GM12891 (cell line): ENCODE data around the gene CYP2W1.

Source experiments
- PAX5 ChIP-seq: IDR thresholded peaks from 2 replicates; pipeline ENCODE4 v1.6.1; 2011; ENCODE audit warnings: low read length, moderate library complexity, mild to moderate bottlenecking; ENCODE audit not compliant: insufficient read depth, severe bottlenecking
- POLR2A ChIP-seq: IDR thresholded peaks from 2 replicates; pipeline ENCODE4 v1.6.1; 2011; ENCODE audit warnings: low read depth, low read length, control low read depth
- POLR2AphosphoS5 ChIP-seq: IDR thresholded peaks from 2 replicates; pipeline ENCODE4 v1.6.1; 2011; ENCODE audit warnings: low read depth, low read length, control low read depth
- POU2F2 ChIP-seq: IDR thresholded peaks from 2 replicates; pipeline ENCODE4 v1.6.1; 2011; ENCODE audit warnings: low read depth, mild to moderate bottlenecking, control low read depth, low read length, moderate library complexity
- SPI1 ChIP-seq: IDR thresholded peaks from 2 replicates; pipeline ENCODE4 v1.6.1; 2011; ENCODE audit warnings: low read depth, low read length, control low read depth
- TAF1 ChIP-seq: IDR thresholded peaks from 2 replicates; pipeline ENCODE4 v1.6.1; 2011; ENCODE audit warnings: low read depth, low read length, control low read depth

DNA sequence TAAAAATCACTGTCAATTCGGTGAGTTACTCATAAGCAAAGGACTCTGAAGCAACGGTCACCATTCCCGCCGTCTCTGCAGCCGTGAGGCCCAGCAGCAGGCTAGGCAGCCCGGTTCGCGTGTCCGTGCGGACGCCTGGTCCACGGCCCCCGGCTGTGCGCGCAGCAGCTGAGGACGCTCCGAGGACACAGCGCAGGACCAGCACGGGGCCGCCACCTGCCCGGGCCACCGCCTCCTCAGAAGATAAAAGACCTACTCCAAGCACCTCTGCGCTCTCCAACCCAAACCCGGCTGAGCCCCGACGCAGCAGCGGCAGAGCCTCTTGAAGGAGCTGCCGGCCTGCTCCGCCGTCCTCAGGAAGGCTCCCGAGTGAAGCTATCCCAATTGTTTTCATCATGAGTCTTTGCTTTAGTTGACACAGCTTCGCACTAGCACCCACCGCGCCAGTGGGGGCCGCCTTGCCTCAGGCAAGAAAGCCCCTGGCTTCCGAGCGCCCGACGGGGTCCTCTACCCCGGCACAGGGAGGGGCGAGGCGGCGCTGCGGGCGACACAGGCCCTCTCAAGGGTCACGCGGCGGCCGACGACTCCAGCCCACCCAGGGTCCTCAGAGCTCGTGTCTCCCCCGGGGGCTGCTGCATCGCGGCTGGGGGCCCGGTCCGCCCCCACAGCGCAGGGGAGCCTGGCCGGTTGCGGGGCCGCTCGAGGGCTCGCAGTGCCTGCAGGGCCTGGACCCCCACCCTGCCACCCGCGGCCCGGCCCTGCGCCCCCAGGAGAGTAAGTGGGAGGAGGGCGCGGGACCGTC, 44.5 kb downstream of the CYP2W1 start:
- TF ChIP-seq POU2F2 (no peak), POLR2AphosphoS5 (no peak), POLR2A (no peak; the same call in 1 of the 2 replicates), TAF1 (no peak), SPI1 (no peak), PAX5 (no peak)
